ENCODE data around the gene XPO1. TPM values are rescaled to one million over a fixed set of nuclear protein-coding genes. Genes with fewer than 3 reads are reported as not detected.
"Not testable (repeated sequence)": the region's sequence is repeated elsewhere in the genome, so short reads cannot be mapped to it uniquely, and the experiment has no call there.

The XPO1 gene
- total RNA-seq (100 to 1,000 TPM; 236 to 239 TPM), polyA plus RNA-seq (ENCODE audit: insufficient read depth, low read depth, low replicate concordance) (108 TPM)
- long read RNA-seq, donor 1, full-length matches to known transcripts: 16 of 38 reads
- long read RNA-seq, donor 1, partial matches to known transcripts: 22 of 38 reads
- long read RNA-seq, donor 1, other reads (novel, unspliced or antisense): 0 of 38 reads
- long read RNA-seq, donor 2, full-length matches to known transcripts: 9 of 15 reads
- long read RNA-seq, donor 2, partial matches to known transcripts: 6 of 15 reads
- long read RNA-seq, donor 2, other reads (novel, unspliced or antisense): 0 of 15 reads

DNA sequence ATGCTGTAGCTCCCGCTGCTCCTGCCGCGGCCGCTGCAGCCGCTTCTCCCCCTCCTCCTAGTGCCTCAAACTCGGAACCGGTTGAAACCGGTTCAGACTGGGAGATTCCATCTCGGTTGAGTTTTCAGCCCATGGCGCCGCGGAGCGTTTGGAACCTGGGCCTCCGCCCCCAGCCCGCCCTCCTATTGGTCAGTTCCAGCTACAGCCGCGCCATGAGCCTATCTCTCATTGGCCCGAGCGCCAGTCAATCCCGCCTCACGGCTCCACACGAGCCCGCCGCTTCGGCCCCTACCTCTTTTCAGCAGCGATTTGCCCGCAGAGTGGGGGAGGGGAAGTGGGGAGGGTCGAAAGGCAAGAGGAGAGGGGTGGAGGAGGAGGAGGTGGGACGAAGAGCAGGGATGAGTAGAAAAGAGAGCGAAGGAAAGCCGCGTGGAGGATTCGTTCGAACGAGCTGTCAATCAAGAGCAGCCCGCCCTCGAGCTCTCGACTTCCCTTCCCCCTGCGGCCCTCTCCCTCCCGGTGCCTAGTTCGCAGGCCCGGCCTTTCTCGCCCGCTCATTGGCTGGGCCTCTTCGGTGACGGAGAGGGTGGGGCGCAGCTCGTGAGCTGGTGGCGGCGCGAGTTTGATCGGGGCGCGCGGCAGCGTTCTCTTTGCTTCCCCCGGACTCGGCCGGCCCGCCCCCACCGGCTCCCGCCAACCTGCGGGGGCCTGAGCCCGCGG lies at the start of gene XPO1:
Gene XPO1 (minus strand): TSS at position 157 of the 720 bp plus-strand sequence. CDS start 4,459 bp downstream, outside the sequence.
- peak; percentile 100 for DNase-seq
- H3K27me3 ChIP-seq: no peaks in the 10 kb centered on the region
- peaks cover 14% of the 10 kb centered on the region for H3K4me1 ChIP-seq
- no peaks in the 10 kb centered on the region for H3K36me3 ChIP-seq (ENCODE audit: low read depth, missing control alignments)
- intact Hi-C loops (cut with DNase I; ENCODE audit: low total_unique reads): no loop called here
- peak in 1 of 3 experiments; percentile 2 for TF ChIP-seq CTCF (IDR thresholded peaks at IDR 0.05)
- TF ChIP-seq POLR2A (IDR thresholded peaks at IDR 0.05): peak; percentile 88
- peak within 1 kb of the TSS; percentile 79 to 87 for H3K4me3 ChIP-seq
- H3K9me3 ChIP-seq: no peaks in the 10 kb centered on the region
- H3K27ac ChIP-seq: peak within 1 kb of the TSS; percentile 94 to 97
- 0 to 1% methylated on average over 39 to 65 of the region's 65 CpGs for whole genome bisulfite sequencing, 2 donors

DNA sequence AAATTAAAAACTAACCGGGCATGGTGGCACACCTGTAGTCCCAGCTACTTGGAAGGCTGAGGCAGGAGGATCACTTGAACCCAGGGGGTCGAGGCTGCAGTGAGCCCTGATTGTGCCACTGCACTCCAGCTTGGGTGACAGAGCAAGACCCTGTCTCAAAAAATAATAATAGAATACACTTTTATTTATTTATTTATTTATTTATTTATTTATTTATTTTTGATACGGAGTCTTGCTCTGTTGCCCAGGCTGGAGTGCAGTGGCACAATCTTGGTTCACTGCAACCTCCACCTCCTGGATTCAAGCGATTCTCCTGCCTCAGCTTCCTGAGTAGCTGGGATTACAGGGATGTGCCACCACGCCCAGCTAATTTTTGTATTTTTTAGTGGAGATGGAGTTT lies 48.8 kb upstream of the XPO1 start:
- H3K27ac ChIP-seq; H3K36me3 ChIP-seq (ENCODE audit: low read depth, missing control alignments); H3K27me3 ChIP-seq; H3K9me3 ChIP-seq; H3K4me3 ChIP-seq; DNase-seq; intact Hi-C loops (cut with DNase I; ENCODE audit: low total_unique reads); H3K4me1 ChIP-seq: not testable (repeated sequence)
- WGBS, 2 donors: 78 to 94% methylated on average over 5 of the region's 5 CpGs

DNA sequence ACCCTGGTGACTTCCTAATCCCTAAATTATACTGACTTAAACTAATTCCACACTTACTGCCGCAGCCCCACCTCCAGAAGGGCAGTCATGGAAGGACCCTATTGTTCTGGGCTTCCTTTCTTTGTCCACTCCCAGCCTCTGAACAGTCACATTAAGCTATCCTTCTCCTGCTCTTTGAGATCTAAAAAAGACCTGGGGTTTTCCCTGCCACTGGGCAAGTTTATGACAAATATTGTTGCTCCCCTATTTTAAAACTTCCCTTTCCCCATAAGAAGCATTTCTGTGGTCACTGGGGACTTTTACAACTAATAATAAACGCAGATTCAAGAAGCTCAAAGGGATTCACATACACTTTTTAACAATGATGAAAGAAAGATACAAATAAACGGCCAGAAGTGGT lies 47.2 kb upstream of the XPO1 start:
- no peaks in the 10 kb centered on the region for H3K9me3 ChIP-seq
- intact Hi-C loops (cut with DNase I; ENCODE audit: low total_unique reads): no loop called here
- no peaks in the 10 kb centered on the region for H3K4me1 ChIP-seq
- TF ChIP-seq POLR2A (IDR thresholded peaks at IDR 0.05): no peak
- TF ChIP-seq CTCF (IDR thresholded peaks at IDR 0.05): no peak
- no peaks in the 10 kb centered on the region for H3K27me3 ChIP-seq
- WGBS, 2 donors: 24 to 28% methylated on average over 3 of the region's 3 CpGs
- H3K36me3 ChIP-seq (ENCODE audit: low read depth, missing control alignments): no peaks in the 10 kb centered on the region
- DNase-seq: no peak
- peak overlapping the region in 1 of 2 donors; percentile 31 for H3K4me3 ChIP-seq
- H3K27ac ChIP-seq: no peak overlapping the region

GRCh38 chr2:61584368-61584767 lies 46.2 kb upstream of the XPO1 start:
- 90 to 96% methylated on average over 9 of the region's 9 CpGs for WGBS, 2 donors
- H3K27ac ChIP-seq; H3K4me3 ChIP-seq; DNase-seq; H3K27me3 ChIP-seq; H3K4me1 ChIP-seq; intact Hi-C loops (cut with DNase I; ENCODE audit: low total_unique reads); H3K9me3 ChIP-seq; H3K36me3 ChIP-seq (ENCODE audit: low read depth, missing control alignments): not testable (repeated sequence)

- no peak for TF ChIP-seq POLR2A (IDR thresholded peaks at IDR 0.05)
- TF ChIP-seq CTCF (IDR thresholded peaks at IDR 0.05): no peak
- H3K4me3 ChIP-seq: no peak overlapping the region
- H3K27me3 ChIP-seq: no peaks in the 10 kb centered on the region
- H3K9me3 ChIP-seq: no peaks in the 10 kb centered on the region
- H3K27ac ChIP-seq: no peak overlapping the region
- intact Hi-C loops (cut with DNase I; ENCODE audit: low total_unique reads): no loop called here
- no peak for DNase-seq
- WGBS, 2 donors: 74 to 76% methylated on average over 3 of the region's 3 CpGs
- H3K4me1 ChIP-seq: no peaks in the 10 kb centered on the region
- H3K36me3 ChIP-seq (ENCODE audit: low read depth, missing control alignments): no peaks in the 10 kb centered on the region
These were observed 44.0 kb upstream of the XPO1 start for GRCh38 chr2:61582165-61582564.
